H9 (cell line): ENCODE results near the gene NDUFV1. TPM values are rescaled to one million over a fixed set of nuclear protein-coding genes. Genes with fewer than 3 reads are reported as not detected.

Experiments
- DNase-seq: peaks from one replicate; pipeline ENCODE4 v3.0.0-alpha.2; 2017
- H2AFZ ChIP-seq: one replicate; pipeline ENCODE4 v1.6.1; 2013; ENCODE audit warnings: mild to moderate bottlenecking, low read length, control low read depth, moderate library complexity
- H2AK5ac ChIP-seq: 2 replicates; pipeline ENCODE4 v1.6.1; 2013; ENCODE audit warnings: low read length, control low read depth, mixed read lengths; ENCODE audit not compliant: insufficient read length
- H2BK120ac ChIP-seq: one replicate; pipeline ENCODE4 v1.6.1; 2013; ENCODE audit warnings: low read depth, mild to moderate bottlenecking, low read length, control low read depth, inconsistent platforms; ENCODE audit not compliant: poor library complexity, severe bottlenecking
- H2BK12ac ChIP-seq: 2 replicates; pipeline ENCODE4 v1.6.1; 2013; ENCODE audit warnings: low read length, control low read depth, mixed read lengths, low read depth; ENCODE audit not compliant: insufficient read length
- H2BK15ac ChIP-seq: 2 replicates; pipeline ENCODE4 v1.6.1; 2013; ENCODE audit warnings: low read depth, low read length, control low read depth
- H2BK20ac ChIP-seq: one replicate; pipeline ENCODE4 v1.6.1; 2013; ENCODE audit warnings: low read depth, mild to moderate bottlenecking, low read length, control low read depth, inconsistent platforms; ENCODE audit not compliant: poor library complexity, severe bottlenecking
- H2BK5ac ChIP-seq: 2 replicates; pipeline ENCODE4 v1.6.1; 2013; ENCODE audit warnings: low read length, control low read depth, mixed read lengths; ENCODE audit not compliant: insufficient read length
- H3K14ac ChIP-seq: 2 replicates; pipeline ENCODE4 v1.6.1; 2013; ENCODE audit warnings: low read length, control low read depth; ENCODE audit not compliant: insufficient read depth
- H3K18ac ChIP-seq: 2 replicates; pipeline ENCODE4 v1.6.1; 2013; ENCODE audit warnings: low read depth, mild to moderate bottlenecking, mixed read lengths, low read length, control low read depth; ENCODE audit not compliant: insufficient read length
- H3K23ac ChIP-seq: 2 replicates; pipeline ENCODE4 v1.6.1; 2013; ENCODE audit warnings: low read length, control low read depth, mixed read lengths, low read depth; ENCODE audit not compliant: insufficient read length
- H3K23me2 ChIP-seq: 2 replicates; pipeline ENCODE4 v1.6.1; 2013; ENCODE audit warnings: low read depth, mild to moderate bottlenecking, mixed read lengths, low read length, control low read depth; ENCODE audit not compliant: insufficient read length, poor library complexity, severe bottlenecking
- H3K27ac ChIP-seq: 2 replicates; pipeline ENCODE4 v1.5.1; 2013; ENCODE audit warnings: low read length, control low read depth, mixed read lengths, low read depth; ENCODE audit not compliant: insufficient read length
- H3K27me3 ChIP-seq: 2 replicates; pipeline ENCODE4 v1.6.1; 2013; ENCODE audit warnings: low read length, control low read depth, inconsistent platforms; ENCODE audit not compliant: insufficient read depth
- H3K4ac ChIP-seq: 2 replicates; pipeline ENCODE4 v1.6.1; 2013; ENCODE audit warnings: low read depth, mild to moderate bottlenecking, control low read depth, inconsistent platforms, low read length, moderate library complexity
- H3K4me1 ChIP-seq: 2 replicates; pipeline ENCODE4 v1.6.1; 2013; ENCODE audit warnings: low read length, control low read depth, inconsistent platforms; ENCODE audit not compliant: insufficient read depth
- H3K4me2 ChIP-seq: 2 replicates; pipeline ENCODE4 v1.6.1; 2013; ENCODE audit warnings: low read length, control low read depth, mixed read lengths; ENCODE audit not compliant: insufficient read length, insufficient read depth
- H3K56ac ChIP-seq: 2 replicates; pipeline ENCODE4 v1.6.1; 2013; ENCODE audit warnings: low read depth, mild to moderate bottlenecking, mixed read lengths, low read length, control low read depth; ENCODE audit not compliant: insufficient read length
- H3K79me1 ChIP-seq: 2 replicates; pipeline ENCODE4 v1.6.1; 2013; ENCODE audit warnings: low read depth, mild to moderate bottlenecking, moderate library complexity, low read length, control low read depth, inconsistent platforms; ENCODE audit not compliant: insufficient read depth, poor library complexity, severe bottlenecking
- H3K79me2 ChIP-seq: 2 replicates; pipeline ENCODE4 v1.6.1; 2013; ENCODE audit warnings: low read length, control low read depth, inconsistent platforms; ENCODE audit not compliant: insufficient read depth
- H3K9ac ChIP-seq: 2 replicates; pipeline ENCODE4 v1.6.1; 2013; ENCODE audit warnings: low read length, control low read depth, mixed read lengths; ENCODE audit not compliant: insufficient read length; ENCODE audit errors: extremely low read depth
- H3K9me3 ChIP-seq: one replicate; pipeline ENCODE4 v1.6.1; 2013; ENCODE audit warnings: low read depth, low read length, inconsistent platforms; ENCODE audit not compliant: control insufficient read depth
- H3T11ph ChIP-seq: one replicate; pipeline ENCODE4 v1.6.1; 2013; ENCODE audit warnings: mild to moderate bottlenecking, low read length, control low read depth, inconsistent platforms
- H4K20me1 ChIP-seq: one replicate; pipeline ENCODE4 v1.6.1; 2013; ENCODE audit not compliant: control insufficient read depth, insufficient read length, insufficient read depth
- H4K5ac ChIP-seq: 2 replicates; pipeline ENCODE4 v1.6.1; 2013; ENCODE audit warnings: low read depth, mild to moderate bottlenecking, mixed read lengths, low read length, control low read depth; ENCODE audit not compliant: insufficient read length
- H4K8ac ChIP-seq: replicated peaks from 2 replicates; pipeline ENCODE4 v1.6.1; 2013; ENCODE audit warnings: low read length, control low read depth, mixed read lengths, low read depth; ENCODE audit not compliant: insufficient read length
- H4K91ac ChIP-seq: 2 replicates; pipeline ENCODE4 v1.6.1; 2013; ENCODE audit warnings: low read depth, mild to moderate bottlenecking, moderate library complexity, mixed read lengths, low read length, control low read depth; ENCODE audit not compliant: insufficient read length
- H3K27ac Mint-ChIP-seq, 3 experiments: 2 replicates in 2 of 3; 3 replicates in 1 of 3; pipeline ENCODE4 v1.8.0; 2020 to 2021; ENCODE audit warnings: mixed read lengths in 3 of 3, mild to moderate bottlenecking in 1 of 3, moderate library complexity in 1 of 3
- H3K27me3 Mint-ChIP-seq: 2 replicates; pipeline ENCODE4 v1.8.0; 2021; ENCODE audit warnings: low read depth, mild to moderate bottlenecking, moderate library complexity, mixed read lengths
- H3K36me3 Mint-ChIP-seq, 3 experiments: 2 replicates in 2 of 3; 3 replicates in 1 of 3; pipeline ENCODE4 v1.8.0; 2020 to 2021; ENCODE audit warnings: low read depth in 3 of 3, mixed read lengths in 3 of 3; ENCODE audit not compliant: insufficient read depth in 1 of 3
- H3K4me1 Mint-ChIP-seq, 2 experiments: 2 replicates each; pipeline ENCODE4 v1.8.0; 2020; ENCODE audit warnings: mixed read lengths in 2 of 2
- H3K4me3 Mint-ChIP-seq, 2 experiments: 2 replicates in 1 of 2; 3 replicates in 1 of 2; pipeline ENCODE4 v1.8.0; 2020 to 2021; ENCODE audit warnings: mild to moderate bottlenecking in 2 of 2, mixed read lengths in 2 of 2, moderate library complexity in 1 of 2
- H3K9me3 Mint-ChIP-seq, 2 experiments: 2 replicates in 1 of 2; 3 replicates in 1 of 2; pipeline ENCODE4 v1.8.0; 2020; ENCODE audit warnings: mild to moderate bottlenecking in 2 of 2, mixed read lengths in 2 of 2, moderate library complexity in 1 of 2
- CTCF ChIP-seq: fragments of 200-600 bp; sonication (generic); conservative IDR thresholded peaks from 3 replicates; pipeline ENCODE4 v1.8.0; 2021; ENCODE audit warnings: antibody characterized with exemption, mild to moderate bottlenecking
- WGBS: extraction: QIAGEN DNeasy Blood & Tissue Kit; methylation state at CpG from one replicate; pipeline ENCODE4 v1.1.7; 2013; ENCODE audit warnings: missing lambda C conversion rate, low lambda C conversion rate, mixed read lengths; ENCODE audit not compliant: insufficient read length; ENCODE audit errors: extremely low coverage; 5-methylcytosine and 5-hydroxymethylcytosine counted together
- total RNA-seq: library from RNA; stranded (reverse); gene quantifications from 2 replicates; pipeline ENCODE4 v1.2.1, GENCODE V29; 2021

Gene NDUFV1
- total RNA-seq, 1 experiment from 2014 or later, result 154 TPM

- Histone ChIP-seq H4K8ac (no peak overlapping the region), H3K4me2 (no peak overlapping the region), H4K20me1 (no peaks in the 10 kb centered on the region), H2BK5ac (no peak overlapping the region), H3K79me2 (no peaks in the 10 kb centered on the region), H4K5ac (no peak overlapping the region), H3K4ac (no peak overlapping the region), H3K27ac (no peak overlapping the region), H3K18ac (no peak overlapping the region), H3K9ac (no peak overlapping the region), H2BK12ac (no peak overlapping the region), H2AFZ (no peak overlapping the region), H3K23me2 (no peaks in the 10 kb centered on the region), H3K79me1 (no peaks in the 10 kb centered on the region), H3K4me1 (no peaks in the 10 kb centered on the region), H3K9me3 (no peaks in the 10 kb centered on the region), H3K23ac (no peak overlapping the region), H3K14ac (no peak overlapping the region), H3K27me3 (peaks cover 7% of the 10 kb centered on the region; the same call in 1 of the 2 replicates), H2BK20ac (no peak overlapping the region), H3K56ac (no peak overlapping the region), H3T11ph (no peak overlapping the region), H2BK120ac (no peak overlapping the region), H2AK5ac (no peak overlapping the region), H2BK15ac (no peak overlapping the region), H4K91ac (no peak overlapping the region)
- no peak for DNase-seq
- H3K4me3 Mint-ChIP-seq, result no peak overlapping the region
- no peak overlapping the region for H3K27ac Mint-ChIP-seq
- H3K4me1 Mint-ChIP-seq, result peaks cover 6 to 9% of the 10 kb centered on the region in 2 experiments; a peak in 3 of 4 replicates
- peaks cover 49% of the 10 kb centered on the region for H3K27me3 Mint-ChIP-seq
- WGBS, result no CpG with 5 or more reads among the region's 12 CpGs
- TF ChIP-seq CTCF, result no peak
- H3K36me3 Mint-ChIP-seq, result no peaks in the 10 kb centered on the region; a peak in 1 of 7 replicates
- H3K9me3 Mint-ChIP-seq, result peaks cover 0 to 4% of the 10 kb centered on the region in 2 experiments; a peak in 2 of 5 replicates
Measured at GRCh38 chr11:67640758-67641337, 34.1 kb downstream of the NDUFV1 start.
